ENCODE results near the gene TP53RK. TPM values are rescaled to one million over a fixed set of nuclear protein-coding genes. Genes with fewer than 3 reads are reported as not detected.

The TP53RK gene
- total and polyA plus RNA-seq, 2 of the 13 experiments (the other 11 are each of a cell fraction or from before 2014, with no cell fraction given) = 12.9 to 25.5 TPM

- TF ChIP-seq HNRNPLL (IDR thresholded peaks at IDR 0.05; ENCODE audit: low read depth, low read length, poor library complexity, severe bottlenecking) (no peak), HOXA9 (CRISPR knock-in tag; IDR thresholded peaks at IDR 0.05; ENCODE audit: borderline replicate concordance) (no peak), MTF1 (CRISPR knock-in tag; IDR thresholded peaks at IDR 0.05) (no peak), PHB2 (IDR thresholded peaks at IDR 0.05; ENCODE audit: partially characterized antibody) (no peak), NR3C1 (CRISPR knock-in tag; IDR thresholded peaks at IDR 0.05) (no peak), ZNF20 (CRISPR knock-in tag; IDR thresholded peaks at IDR 0.05) (no peak), NPAS2 (CRISPR knock-in tag; IDR thresholded peaks at IDR 0.05; ENCODE audit: borderline replicate concordance) (no peak), ZSCAN31 (CRISPR knock-in tag; IDR thresholded peaks at IDR 0.05; ENCODE audit: low read depth) (peak; percentile 50; the same call in 1 of the 2 replicates), E2F2 (CRISPR knock-in tag; IDR thresholded peaks at IDR 0.05; ENCODE audit: borderline replicate concordance) (no peak), PHF20 (CRISPR knock-in tag; IDR thresholded peaks at IDR 0.05) (no peak), KAT2B (IDR thresholded peaks at IDR 0.05; ENCODE audit: borderline replicate concordance, low read depth, low read length) (no peak), ZNF281 (CRISPR knock-in tag; IDR thresholded peaks at IDR 0.05; ENCODE audit: borderline replicate concordance) (no peak), KDM3A (CRISPR knock-in tag; IDR thresholded peaks at IDR 0.05; ENCODE audit: low read depth) (peak; percentile 50; the same call in 1 of the 2 replicates), DNMT3B (CRISPR knock-in tag; conservative IDR thresholded peaks at IDR 0.05) (no peak; the same call in 1 of the 2 replicates), SIX4 (CRISPR knock-in tag; IDR thresholded peaks at IDR 0.05) (peak; percentile 79; the same call in 1 of the 2 replicates), BORCS8-MEF2B (CRISPR knock-in tag; IDR thresholded peaks at IDR 0.05) (0 out of 2 replicates have a peak, but pooled peaks have one; percentile 10), GATAD1 (CRISPR knock-in tag; IDR thresholded peaks at IDR 0.05) (peak; percentile 64; the same call in 1 of the 2 replicates), CCDC6 (CRISPR knock-in tag; IDR thresholded peaks at IDR 0.05) (no peak), NFE2L2 (IDR thresholded peaks at IDR 0.05; ENCODE audit: low read length) (no peak), ZNF230 (CRISPR knock-in tag; IDR thresholded peaks at IDR 0.05) (no peak), ZNF710 (CRISPR knock-in tag; IDR thresholded peaks at IDR 0.05; ENCODE audit: borderline replicate concordance) (no peak)
- TF ChIP-seq, protein P1, sequence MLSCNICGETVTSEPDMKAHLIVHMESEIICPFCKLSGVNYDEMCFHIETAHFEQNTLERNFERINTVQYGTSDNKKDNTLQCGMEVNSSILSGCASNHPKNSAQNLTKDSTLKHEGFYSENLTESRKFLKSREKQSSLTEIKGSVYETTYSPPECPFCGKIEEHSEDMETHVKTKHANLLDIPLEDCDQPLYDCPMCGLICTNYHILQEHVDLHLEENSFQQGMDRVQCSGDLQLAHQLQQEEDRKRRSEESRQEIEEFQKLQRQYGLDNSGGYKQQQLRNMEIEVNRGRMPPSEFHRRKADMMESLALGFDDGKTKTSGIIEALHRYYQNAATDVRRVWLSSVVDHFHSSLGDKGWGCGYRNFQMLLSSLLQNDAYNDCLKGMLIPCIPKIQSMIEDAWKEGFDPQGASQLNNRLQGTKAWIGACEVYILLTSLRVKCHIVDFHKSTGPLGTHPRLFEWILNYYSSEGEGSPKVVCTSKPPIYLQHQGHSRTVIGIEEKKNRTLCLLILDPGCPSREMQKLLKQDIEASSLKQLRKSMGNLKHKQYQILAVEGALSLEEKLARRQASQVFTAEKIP (CRISPR knock-in tag; IDR thresholded peaks at IDR 0.05; ENCODE audit: borderline replicate concordance) = no peak
Observed at GRCh38 chr20:46640536-46641311, 48.5 kb downstream of the TP53RK start (continued).

All from HepG2 (cell line).